ENCODE data around the gene SENP1.

DNA sequence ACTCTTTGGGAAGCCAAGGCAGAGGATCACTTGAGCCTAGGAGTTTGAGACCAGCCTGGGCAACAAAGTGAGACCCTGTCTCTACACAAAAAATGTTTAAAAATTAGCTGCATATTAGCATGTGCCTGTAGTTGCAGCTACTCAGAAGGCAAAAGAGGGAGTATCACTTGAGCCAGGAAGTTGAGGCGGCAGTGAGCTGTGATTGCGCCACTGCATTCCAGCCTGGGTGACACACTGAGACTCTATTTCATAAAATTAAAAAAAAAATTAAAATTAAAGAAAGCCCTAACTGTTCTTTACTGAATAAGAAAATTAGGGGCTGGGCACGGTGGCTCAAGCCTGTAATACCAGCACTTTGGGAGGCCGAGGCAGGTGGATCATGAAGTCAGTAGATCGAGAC is 27.0 kb downstream of the SENP1 start:
- no peak for TF ChIP-seq YY1 (IDR thresholded peaks at IDR 0.05; ENCODE audit: insufficient read depth, insufficient read length)
- TF ChIP-seq ZNF274 (IDR thresholded peaks at IDR 0.05; ENCODE audit: low read depth, low read length) = no peak
- no peak for TF ChIP-seq SUZ12 (IDR thresholded peaks at IDR 0.05; ENCODE audit: extremely low read depth, insufficient read depth, insufficient read length)

Data from NT2/D1 (cell line).